Muscle of leg (tissue), 11 donors: ENCODE data around the gene SORCS1. TPM values are rescaled to one million over a fixed set of nuclear protein-coding genes. Genes with fewer than 3 reads are reported as not detected.

Experiments
- DNase-seq: peaks from one replicate; pipeline ENCODE4 v3.0.0; 2013
- H3K27ac ChIP-seq: one replicate; pipeline ENCODE4 v1.5.1; 2013; ENCODE audit warnings: mild to moderate bottlenecking, low read length, control low read depth
- H3K27me3 ChIP-seq: one replicate; pipeline ENCODE4 v1.6.1; 2013; ENCODE audit warnings: low read length; ENCODE audit not compliant: control insufficient read depth, insufficient read depth
- H3K36me3 ChIP-seq: one replicate; pipeline ENCODE4 v1.6.1; 2013; ENCODE audit warnings: low read length; ENCODE audit not compliant: control insufficient read depth, insufficient read depth
- H3K4me1 ChIP-seq: one replicate; pipeline ENCODE4 v1.6.1; 2013; ENCODE audit warnings: low read length; ENCODE audit not compliant: control insufficient read depth, insufficient read depth
- H3K4me3 ChIP-seq: one replicate; pipeline ENCODE4 v1.5.1; 2013; ENCODE audit warnings: low read length, control low read depth
- H3K9me3 ChIP-seq: replicated peaks from 2 replicates; pipeline ENCODE4 v1.6.1; 2013; ENCODE audit warnings: low read depth, low read length; ENCODE audit not compliant: control insufficient read depth
- WGBS: methylation state at CpG from one replicate; pipeline ENCODE4 v1.1.5; 2013; ENCODE audit warnings: missing lambda C conversion rate; ENCODE audit not compliant: insufficient coverage; 5-methylcytosine and 5-hydroxymethylcytosine counted together
- polyA plus RNA-seq, 8 donors: library from polyadenylated mRNA; unstranded; fragments of 120-200 nt; gene quantifications; one replicate each; pipeline versions ENCODE4 v1.2.1 to v1.2.3, GENCODE V29; 2013; ENCODE audit warnings: inconsistent platforms in 1 of 8, low replicate concordance in 1 of 8; ENCODE audit not compliant: insufficient read length in 8 of 8, insufficient read depth in 1 of 8
- total RNA-seq: library from RNA; stranded (reverse); fragments of 120-200 nt; gene quantifications from one replicate; pipeline ENCODE4 v1.2.4, GENCODE V29; 2013

Gene SORCS1
- total and polyA plus RNA-seq, 9 donors: 2.4 to 6.2 (median 3.8) TPM

DNA sequence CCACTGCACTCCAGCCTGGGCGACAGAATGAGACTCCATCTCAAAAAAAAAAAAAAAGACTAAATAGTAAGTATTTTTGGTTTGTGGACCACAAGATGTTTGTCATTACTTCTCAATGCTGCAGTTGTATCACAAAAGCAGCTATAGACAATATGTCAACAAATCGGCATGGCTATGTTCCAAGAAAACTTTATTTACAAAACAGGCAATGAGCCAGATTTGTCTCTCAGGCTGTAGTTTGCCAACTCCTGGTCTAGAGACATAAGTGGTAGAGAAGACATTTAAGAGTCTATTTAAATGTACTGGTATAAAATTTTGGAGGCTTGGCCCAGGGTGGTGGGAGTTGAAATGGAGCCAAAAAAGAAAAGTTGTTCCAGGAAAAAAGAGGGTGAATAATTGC is 185.8 kb downstream of the SORCS1 start:
- Histone ChIP-seq H3K4me3 (no peak overlapping the region), H3K36me3 (no peaks in the 10 kb centered on the region), H3K27ac (no peak overlapping the region), H3K27me3 (no peaks in the 10 kb centered on the region), H3K4me1 (no peaks in the 10 kb centered on the region), H3K9me3 (no peaks in the 10 kb centered on the region)
- no peak for DNase-seq
- WGBS: no CpG with 5 or more reads among the region's 2 CpGs

GRCh38 chr10:106973716-106974115 is 190.8 kb downstream of the SORCS1 start:
- Histone ChIP-seq H3K9me3 (no peaks in the 10 kb centered on the region), H3K27me3 (no peaks in the 10 kb centered on the region), H3K4me1 (no peaks in the 10 kb centered on the region), H3K36me3 (no peaks in the 10 kb centered on the region), H3K27ac (no peak overlapping the region), H3K4me3 (no peak overlapping the region)
- no CpG with 5 or more reads among the region's 1 CpG for WGBS
- DNase-seq: no peak

DNA sequence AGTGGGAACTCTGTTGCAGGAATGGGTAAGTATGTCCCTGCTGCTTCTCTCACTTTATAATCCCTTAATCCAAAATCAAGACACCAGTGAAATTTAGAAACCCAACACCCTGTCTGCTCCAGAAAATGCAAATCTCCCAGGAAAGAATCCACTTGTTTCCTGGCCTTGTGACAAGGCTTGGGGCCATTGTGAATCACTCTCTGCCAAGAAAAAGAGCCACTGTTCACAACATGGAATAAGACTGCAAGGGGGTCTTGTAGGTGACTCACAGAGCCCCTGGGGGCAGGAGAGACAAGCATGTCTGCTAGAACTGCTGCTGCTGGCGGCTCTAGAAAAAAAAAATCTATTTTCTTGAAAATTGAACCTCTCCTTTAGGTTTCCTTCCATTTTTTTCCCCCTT is 191.2 kb downstream of the SORCS1 start:
- H3K27ac ChIP-seq: no peak overlapping the region
- no peaks in the 10 kb centered on the region for H3K4me1 ChIP-seq
- H3K4me3 ChIP-seq: no peak overlapping the region
- no CpG with 5 or more reads among the region's 1 CpG for WGBS
- H3K27me3 ChIP-seq: no peaks in the 10 kb centered on the region
- no peak for DNase-seq
- H3K9me3 ChIP-seq: no peaks in the 10 kb centered on the region
- no peaks in the 10 kb centered on the region for H3K36me3 ChIP-seq

DNA sequence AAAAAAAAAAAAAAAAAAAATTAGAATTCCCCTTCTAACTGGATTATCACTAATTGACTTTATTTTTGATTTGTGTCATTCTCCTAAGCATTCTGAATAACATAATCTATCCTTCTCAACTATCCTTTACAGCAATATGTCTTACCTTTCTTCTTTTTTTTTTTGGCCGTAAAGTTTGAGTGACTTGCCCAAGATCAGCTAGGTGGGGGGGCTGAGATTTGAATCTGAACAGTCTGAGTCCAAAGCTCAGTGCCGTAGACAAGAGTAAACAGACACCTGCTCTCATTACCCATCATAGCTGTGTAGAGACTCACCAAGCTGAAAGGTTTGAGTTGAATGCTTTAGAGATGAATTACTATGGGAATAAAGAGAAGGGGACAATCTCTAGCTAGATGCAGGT is 192.1 kb downstream of the SORCS1 start:
- Histone ChIP-seq H3K9me3 (no peaks in the 10 kb centered on the region), H3K36me3 (no peaks in the 10 kb centered on the region), H3K27ac (no peak overlapping the region), H3K4me1 (no peaks in the 10 kb centered on the region), H3K27me3 (no peaks in the 10 kb centered on the region), H3K4me3 (no peak overlapping the region)
- DNase-seq: no peak
- no CpG with 5 or more reads among the region's 2 CpGs for WGBS

DNA sequence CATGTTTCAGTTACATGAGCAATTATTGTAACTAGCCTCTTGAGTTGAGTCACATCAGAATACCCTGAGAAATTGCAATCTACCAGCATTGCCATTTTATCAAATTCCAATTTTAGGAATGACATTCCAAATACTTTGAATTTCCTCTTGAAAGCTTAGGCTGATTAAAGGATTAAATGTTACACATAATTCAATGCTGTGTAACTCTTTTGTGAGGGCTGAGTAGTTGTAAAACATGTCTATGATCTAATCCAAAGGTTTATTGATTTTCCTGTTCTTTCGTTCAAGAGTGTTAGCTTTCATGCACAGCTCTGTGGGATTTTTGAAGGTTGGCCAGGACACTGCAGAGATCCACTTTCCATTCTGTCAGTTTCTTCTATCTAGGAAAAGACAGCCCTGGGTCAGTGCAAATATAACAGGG is 193.1 kb downstream of the SORCS1 start:
- WGBS: no CpG with 5 or more reads among the region's 1 CpG

DNA sequence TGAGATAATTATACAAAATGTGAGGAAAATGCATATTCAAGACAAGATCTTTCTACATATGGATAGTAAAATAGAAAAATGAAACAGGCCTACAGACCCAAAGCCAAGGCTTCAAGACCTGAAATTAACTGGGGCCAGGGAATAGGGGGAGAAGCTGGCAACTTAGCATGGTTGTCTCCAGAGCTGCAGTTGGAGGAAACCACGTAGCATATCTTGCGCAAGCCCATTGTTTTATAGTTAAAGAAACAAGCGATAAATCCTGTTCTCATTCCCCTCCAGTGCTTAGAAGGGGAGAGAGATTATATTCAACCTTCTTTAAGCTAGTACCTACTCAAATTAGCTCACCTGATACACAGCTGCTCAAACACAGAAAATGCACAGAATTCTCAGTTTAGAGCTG is 197.1 kb downstream of the SORCS1 start:
- Histone ChIP-seq H3K27me3 (no peaks in the 10 kb centered on the region), H3K9me3 (no peaks in the 10 kb centered on the region), H3K36me3 (no peaks in the 10 kb centered on the region), H3K27ac (no peak overlapping the region), H3K4me1 (no peaks in the 10 kb centered on the region), H3K4me3 (no peak overlapping the region)
- WGBS: no CpG with 5 or more reads among the region's 3 CpGs
- no peak for DNase-seq

More for the DNA sequence above, 193.1 kb downstream of the SORCS1 start:
- Histone ChIP-seq H3K36me3 (no peaks in the 10 kb centered on the region), H3K27ac (no peak overlapping the region), H3K27me3 (no peaks in the 10 kb centered on the region), H3K4me3 (no peak overlapping the region), H3K9me3 (no peaks in the 10 kb centered on the region), H3K4me1 (no peaks in the 10 kb centered on the region)
- DNase-seq: peak; percentile 65

DNA sequence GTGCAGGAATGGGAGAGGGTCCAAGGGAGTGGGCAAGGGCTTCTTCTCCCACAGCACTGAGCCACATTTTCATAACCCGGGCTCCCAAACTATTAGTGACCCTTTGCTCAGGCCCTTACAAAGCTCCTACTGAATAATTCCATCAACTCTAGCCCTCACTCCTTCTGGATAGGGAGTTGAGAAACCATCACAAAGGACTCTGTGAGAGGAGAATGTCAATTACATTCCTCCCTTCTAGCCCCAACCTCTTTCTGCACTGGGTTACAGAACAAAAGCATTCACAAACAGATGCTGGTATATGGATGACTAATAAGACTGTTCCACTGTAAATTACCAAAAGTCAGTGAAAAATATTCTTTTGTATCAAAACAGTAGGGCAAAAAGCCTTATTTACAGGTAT is 203.7 kb downstream of the SORCS1 start:
- no peaks in the 10 kb centered on the region for H3K36me3 ChIP-seq
- no peak for DNase-seq
- WGBS: no CpG with 5 or more reads among the region's 1 CpG
- H3K9me3 ChIP-seq: no peaks in the 10 kb centered on the region
- H3K4me1 ChIP-seq: no peaks in the 10 kb centered on the region
- no peak overlapping the region for H3K27ac ChIP-seq
- no peak overlapping the region for H3K4me3 ChIP-seq
- peaks cover 4% of the 10 kb centered on the region for H3K27me3 ChIP-seq

GRCh38 chr10:106959521-106959920 is 205.0 kb downstream of the SORCS1 start:
- no CpG with 5 or more reads among the region's 3 CpGs for WGBS
- Histone ChIP-seq H3K9me3 (no peaks in the 10 kb centered on the region), H3K36me3 (no peaks in the 10 kb centered on the region), H3K27me3 (peaks cover 4% of the 10 kb centered on the region), H3K27ac (no peak overlapping the region), H3K4me3 (no peak overlapping the region), H3K4me1 (no peaks in the 10 kb centered on the region)
- no peak for DNase-seq

- Histone ChIP-seq H3K4me1 (no peaks in the 10 kb centered on the region), H3K36me3 (no peaks in the 10 kb centered on the region), H3K9me3 (no peaks in the 10 kb centered on the region), H3K4me3 (no peak overlapping the region), H3K27me3 (peaks cover 4% of the 10 kb centered on the region), H3K27ac (no peak overlapping the region)
- WGBS: 61% methylated on average over 2 of the region's 11 CpGs
- no peak for DNase-seq
These were observed 205.7 kb downstream of the SORCS1 start for GRCh38 chr10:106958589-106959361.

DNA sequence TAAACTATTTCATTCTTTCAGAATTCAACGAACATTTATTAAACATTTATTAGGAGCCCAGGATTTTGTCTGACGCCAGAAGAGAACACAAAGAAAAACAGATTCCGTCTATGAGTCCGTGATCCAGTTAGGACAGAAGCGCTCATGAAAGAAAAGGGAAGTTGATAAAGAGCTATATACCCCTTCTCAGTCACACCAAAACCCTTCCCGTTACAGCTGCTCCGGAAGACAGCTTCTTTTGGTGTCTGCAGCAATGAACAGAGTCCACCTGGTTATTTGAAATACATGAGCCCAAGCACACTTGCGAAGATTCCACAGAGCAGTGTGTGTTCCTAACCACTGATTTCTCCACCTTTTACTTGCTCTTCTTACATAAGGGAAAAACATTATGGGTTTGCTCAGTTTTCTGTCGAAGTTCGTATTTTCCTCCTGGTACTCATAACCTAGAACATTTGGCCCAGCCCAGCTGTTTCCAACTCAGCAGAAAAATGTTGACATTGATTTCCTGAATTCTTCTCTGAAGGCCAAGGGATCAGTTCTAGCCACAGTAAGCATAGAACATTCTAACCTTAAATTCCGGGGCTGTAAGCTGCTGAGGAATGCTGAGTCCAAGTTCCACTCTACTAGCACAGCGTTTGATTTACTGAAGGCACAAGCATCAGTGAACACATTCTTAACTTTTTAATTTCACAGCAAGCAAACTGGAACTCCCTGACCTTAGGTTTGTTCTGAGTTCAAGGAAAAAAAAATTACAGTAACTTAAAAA is 206.5 kb downstream of the SORCS1 start:
- Histone ChIP-seq H3K36me3 (no peaks in the 10 kb centered on the region), H3K27me3 (peaks cover 4% of the 10 kb centered on the region), H3K27ac (no peak overlapping the region), H3K4me3 (no peak overlapping the region), H3K9me3 (no peaks in the 10 kb centered on the region), H3K4me1 (no peaks in the 10 kb centered on the region)
- WGBS: 67% methylated on average over 5 of the region's 12 CpGs
- peak; percentile 43 for DNase-seq
